HEK293 (cell line): Measurements from ENCODE around the gene MSANTD2.

ENCODE experiments used
- CTCF ChIP-seq: fragments of 450-650 bp; formaldehyde crosslinking; IDR thresholded peaks from 2 replicates; pipeline ENCODE4 v1.5.1; 2016; ENCODE audit warnings: missing biosample characterization, missing genetic modification characterization
- PRDM4 ChIP-seq: fragments of 450-650 bp; formaldehyde crosslinking; IDR thresholded peaks from 2 replicates; pipeline ENCODE4 v1.5.1; 2017; ENCODE audit warnings: missing biosample characterization, missing genetic modification characterization
- RBAK ChIP-seq: fragments of 450-650 bp; formaldehyde crosslinking; IDR thresholded peaks from 2 replicates; pipeline ENCODE4 v1.5.1; 2016; ENCODE audit warnings: missing biosample characterization, missing genetic modification characterization
- SP7 ChIP-seq: fragments of 450-650 bp; formaldehyde crosslinking; IDR thresholded peaks from 2 replicates; pipeline ENCODE4 v1.5.1; 2016; ENCODE audit warnings: missing biosample characterization, missing genetic modification characterization
- YY1 ChIP-seq: fragments of 450-650 bp; formaldehyde crosslinking; IDR thresholded peaks from 2 replicates; pipeline ENCODE4 v1.5.1; 2018; ENCODE audit warnings: missing biosample characterization, missing genetic modification characterization
- YY2 ChIP-seq: fragments of 450-650 bp; formaldehyde crosslinking; IDR thresholded peaks from 2 replicates; pipeline ENCODE4 v1.5.1; 2016; ENCODE audit warnings: missing biosample characterization, missing genetic modification characterization
- ZBTB49 ChIP-seq: fragments of 450-650 bp; formaldehyde crosslinking; IDR thresholded peaks from 2 replicates; pipeline ENCODE4 v1.5.1; 2016; ENCODE audit warnings: missing biosample characterization, missing genetic modification characterization, low read depth
- ZBTB7A ChIP-seq: fragments of 450-650 bp; formaldehyde crosslinking; IDR thresholded peaks from 2 replicates; pipeline ENCODE4 v1.5.1; 2016; ENCODE audit warnings: low read depth, missing biosample characterization, missing genetic modification characterization
- ZNF140 ChIP-seq: fragments of 450-650 bp; formaldehyde crosslinking; IDR thresholded peaks from 2 replicates; pipeline ENCODE4 v1.5.1; 2016; ENCODE audit warnings: missing biosample characterization, missing genetic modification characterization
- ZNF530 ChIP-seq: fragments of 450-650 bp; formaldehyde crosslinking; IDR thresholded peaks from 2 replicates; pipeline ENCODE4 v1.5.1; 2016; ENCODE audit warnings: low read depth, missing biosample characterization, missing genetic modification characterization
- TF ChIP-seq, protein P1 (sequence below): fragments of 450-650 bp; formaldehyde crosslinking; optimal IDR thresholded peaks from 2 replicates; pipeline ENCODE3; 2016; ENCODE audit warnings: missing biosample characterization, mild to moderate bottlenecking, missing genetic modification characterization
- TF ChIP-seq, protein P2 (sequence below): fragments of 450-650 bp; formaldehyde crosslinking; IDR thresholded peaks from 2 replicates; pipeline ENCODE4 v1.5.1; 2016; ENCODE audit warnings: missing biosample characterization, missing genetic modification characterization
- TF ChIP-seq, protein P3 (sequence below): fragments of 450-650 bp; formaldehyde crosslinking; IDR thresholded peaks from 2 replicates; pipeline ENCODE4 v1.5.1; 2017; ENCODE audit warnings: missing biosample characterization, missing genetic modification characterization
- TF ChIP-seq, protein P4 (sequence below): fragments of 450-650 bp; formaldehyde crosslinking; IDR thresholded peaks from 2 replicates; pipeline ENCODE4 v1.5.1; 2016; ENCODE audit warnings: missing biosample characterization, missing genetic modification characterization, low read depth

DNA sequence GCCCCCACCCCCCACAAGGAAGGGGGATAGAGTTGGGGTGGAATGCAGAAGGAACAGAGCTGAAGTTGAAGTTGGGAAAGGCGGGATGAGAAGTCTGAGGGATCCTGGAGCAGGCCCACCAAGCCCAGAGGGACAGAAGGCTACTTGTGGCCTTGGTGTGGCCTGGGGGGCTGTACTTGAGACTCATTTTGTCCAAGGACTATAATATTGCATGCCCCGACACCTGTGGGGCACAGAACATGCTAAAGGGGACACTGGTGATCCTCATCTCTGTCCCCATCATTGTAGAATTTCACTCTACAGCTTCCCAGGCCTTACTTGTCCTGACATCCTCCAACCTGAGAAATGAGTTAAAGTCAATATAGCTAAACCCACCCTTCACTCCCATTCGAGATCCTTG, 39.4 kb downstream of the MSANTD2 start:
- TF ChIP-seq, protein P1, sequence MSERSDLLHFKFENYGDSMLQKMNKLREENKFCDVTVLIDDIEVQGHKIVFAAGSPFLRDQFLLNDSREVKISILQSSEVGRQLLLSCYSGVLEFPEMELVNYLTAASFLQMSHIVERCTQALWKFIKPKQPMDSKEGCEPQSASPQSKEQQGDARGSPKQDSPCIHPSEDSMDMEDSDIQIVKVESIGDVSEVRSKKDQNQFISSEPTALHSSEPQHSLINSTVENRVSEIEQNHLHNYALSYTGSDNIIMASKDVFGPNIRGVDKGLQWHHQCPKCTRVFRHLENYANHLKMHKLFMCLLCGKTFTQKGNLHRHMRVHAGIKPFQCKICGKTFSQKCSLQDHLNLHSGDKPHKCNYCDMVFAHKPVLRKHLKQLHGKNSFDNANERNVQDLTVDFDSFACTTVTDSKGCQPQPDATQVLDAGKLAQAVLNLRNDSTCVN = no peak
- TF ChIP-seq, protein P2, sequence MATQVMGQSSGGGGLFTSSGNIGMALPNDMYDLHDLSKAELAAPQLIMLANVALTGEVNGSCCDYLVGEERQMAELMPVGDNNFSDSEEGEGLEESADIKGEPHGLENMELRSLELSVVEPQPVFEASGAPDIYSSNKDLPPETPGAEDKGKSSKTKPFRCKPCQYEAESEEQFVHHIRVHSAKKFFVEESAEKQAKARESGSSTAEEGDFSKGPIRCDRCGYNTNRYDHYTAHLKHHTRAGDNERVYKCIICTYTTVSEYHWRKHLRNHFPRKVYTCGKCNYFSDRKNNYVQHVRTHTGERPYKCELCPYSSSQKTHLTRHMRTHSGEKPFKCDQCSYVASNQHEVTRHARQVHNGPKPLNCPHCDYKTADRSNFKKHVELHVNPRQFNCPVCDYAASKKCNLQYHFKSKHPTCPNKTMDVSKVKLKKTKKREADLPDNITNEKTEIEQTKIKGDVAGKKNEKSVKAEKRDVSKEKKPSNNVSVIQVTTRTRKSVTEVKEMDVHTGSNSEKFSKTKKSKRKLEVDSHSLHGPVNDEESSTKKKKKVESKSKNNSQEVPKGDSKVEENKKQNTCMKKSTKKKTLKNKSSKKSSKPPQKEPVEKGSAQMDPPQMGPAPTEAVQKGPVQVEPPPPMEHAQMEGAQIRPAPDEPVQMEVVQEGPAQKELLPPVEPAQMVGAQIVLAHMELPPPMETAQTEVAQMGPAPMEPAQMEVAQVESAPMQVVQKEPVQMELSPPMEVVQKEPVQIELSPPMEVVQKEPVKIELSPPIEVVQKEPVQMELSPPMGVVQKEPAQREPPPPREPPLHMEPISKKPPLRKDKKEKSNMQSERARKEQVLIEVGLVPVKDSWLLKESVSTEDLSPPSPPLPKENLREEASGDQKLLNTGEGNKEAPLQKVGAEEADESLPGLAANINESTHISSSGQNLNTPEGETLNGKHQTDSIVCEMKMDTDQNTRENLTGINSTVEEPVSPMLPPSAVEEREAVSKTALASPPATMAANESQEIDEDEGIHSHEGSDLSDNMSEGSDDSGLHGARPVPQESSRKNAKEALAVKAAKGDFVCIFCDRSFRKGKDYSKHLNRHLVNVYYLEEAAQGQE (tag by site-specific recombination) = no peak
- TF ChIP-seq, protein P3, sequence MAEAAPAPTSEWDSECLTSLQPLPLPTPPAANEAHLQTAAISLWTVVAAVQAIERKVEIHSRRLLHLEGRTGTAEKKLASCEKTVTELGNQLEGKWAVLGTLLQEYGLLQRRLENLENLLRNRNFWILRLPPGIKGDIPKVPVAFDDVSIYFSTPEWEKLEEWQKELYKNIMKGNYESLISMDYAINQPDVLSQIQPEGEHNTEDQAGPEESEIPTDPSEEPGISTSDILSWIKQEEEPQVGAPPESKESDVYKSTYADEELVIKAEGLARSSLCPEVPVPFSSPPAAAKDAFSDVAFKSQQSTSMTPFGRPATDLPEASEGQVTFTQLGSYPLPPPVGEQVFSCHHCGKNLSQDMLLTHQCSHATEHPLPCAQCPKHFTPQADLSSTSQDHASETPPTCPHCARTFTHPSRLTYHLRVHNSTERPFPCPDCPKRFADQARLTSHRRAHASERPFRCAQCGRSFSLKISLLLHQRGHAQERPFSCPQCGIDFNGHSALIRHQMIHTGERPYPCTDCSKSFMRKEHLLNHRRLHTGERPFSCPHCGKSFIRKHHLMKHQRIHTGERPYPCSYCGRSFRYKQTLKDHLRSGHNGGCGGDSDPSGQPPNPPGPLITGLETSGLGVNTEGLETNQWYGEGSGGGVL (tag by site-specific recombination) = no peak
- TF ChIP-seq PRDM4 (no peak), CTCF (tag by site-specific recombination) (no peak), YY2 (no peak), ZBTB49 (tag by site-specific recombination) (no peak), ZBTB7A (no peak), YY1 (tag by site-specific recombination) (no peak), ZNF530 (no peak), ZNF140 (no peak), SP7 (tag by site-specific recombination) (no peak), RBAK (tag by site-specific recombination) (no peak)
- TF ChIP-seq, protein P4, sequence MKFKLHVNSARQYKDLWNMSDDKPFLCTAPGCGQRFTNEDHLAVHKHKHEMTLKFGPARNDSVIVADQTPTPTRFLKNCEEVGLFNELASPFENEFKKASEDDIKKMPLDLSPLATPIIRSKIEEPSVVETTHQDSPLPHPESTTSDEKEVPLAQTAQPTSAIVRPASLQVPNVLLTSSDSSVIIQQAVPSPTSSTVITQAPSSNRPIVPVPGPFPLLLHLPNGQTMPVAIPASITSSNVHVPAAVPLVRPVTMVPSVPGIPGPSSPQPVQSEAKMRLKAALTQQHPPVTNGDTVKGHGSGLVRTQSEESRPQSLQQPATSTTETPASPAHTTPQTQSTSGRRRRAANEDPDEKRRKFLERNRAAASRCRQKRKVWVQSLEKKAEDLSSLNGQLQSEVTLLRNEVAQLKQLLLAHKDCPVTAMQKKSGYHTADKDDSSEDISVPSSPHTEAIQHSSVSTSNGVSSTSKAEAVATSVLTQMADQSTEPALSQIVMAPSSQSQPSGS (tag by site-specific recombination) = no peak
